LNCAP (cell line): Measurements from ENCODE around the gene MLF1.

Source experiments
- TF ChIP-seq, protein P1 (sequence below): fragments of 450-650 bp; IDR thresholded peaks from 2 replicates; pipeline ENCODE4 v1.5.1; 2017; ENCODE audit warnings: mild to moderate bottlenecking

MLF1 gene

DNA sequence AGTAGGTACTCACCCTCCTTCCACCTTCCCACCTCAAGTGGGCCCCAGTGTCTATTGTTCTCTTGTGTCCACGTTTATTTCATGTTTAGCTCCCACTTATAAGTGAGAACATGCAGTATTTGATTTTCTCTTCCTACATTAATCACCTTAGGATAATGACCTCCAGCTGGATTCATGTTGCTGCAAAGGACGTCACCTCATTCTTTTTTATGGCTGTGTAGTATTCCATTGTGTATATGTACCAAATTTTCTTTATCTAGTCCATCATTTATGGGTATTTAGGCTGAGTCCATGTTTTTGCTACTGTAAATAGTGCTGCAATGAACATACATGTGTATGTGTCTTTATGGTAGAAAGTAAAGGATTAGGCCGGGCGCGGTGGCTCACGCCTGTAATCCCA, 5.9 kb upstream of the MLF1 start:
- TF ChIP-seq, protein P1, sequence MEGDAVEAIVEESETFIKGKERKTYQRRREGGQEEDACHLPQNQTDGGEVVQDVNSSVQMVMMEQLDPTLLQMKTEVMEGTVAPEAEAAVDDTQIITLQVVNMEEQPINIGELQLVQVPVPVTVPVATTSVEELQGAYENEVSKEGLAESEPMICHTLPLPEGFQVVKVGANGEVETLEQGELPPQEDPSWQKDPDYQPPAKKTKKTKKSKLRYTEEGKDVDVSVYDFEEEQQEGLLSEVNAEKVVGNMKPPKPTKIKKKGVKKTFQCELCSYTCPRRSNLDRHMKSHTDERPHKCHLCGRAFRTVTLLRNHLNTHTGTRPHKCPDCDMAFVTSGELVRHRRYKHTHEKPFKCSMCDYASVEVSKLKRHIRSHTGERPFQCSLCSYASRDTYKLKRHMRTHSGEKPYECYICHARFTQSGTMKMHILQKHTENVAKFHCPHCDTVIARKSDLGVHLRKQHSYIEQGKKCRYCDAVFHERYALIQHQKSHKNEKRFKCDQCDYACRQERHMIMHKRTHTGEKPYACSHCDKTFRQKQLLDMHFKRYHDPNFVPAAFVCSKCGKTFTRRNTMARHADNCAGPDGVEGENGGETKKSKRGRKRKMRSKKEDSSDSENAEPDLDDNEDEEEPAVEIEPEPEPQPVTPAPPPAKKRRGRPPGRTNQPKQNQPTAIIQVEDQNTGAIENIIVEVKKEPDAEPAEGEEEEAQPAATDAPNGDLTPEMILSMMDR, result no peak

DNA sequence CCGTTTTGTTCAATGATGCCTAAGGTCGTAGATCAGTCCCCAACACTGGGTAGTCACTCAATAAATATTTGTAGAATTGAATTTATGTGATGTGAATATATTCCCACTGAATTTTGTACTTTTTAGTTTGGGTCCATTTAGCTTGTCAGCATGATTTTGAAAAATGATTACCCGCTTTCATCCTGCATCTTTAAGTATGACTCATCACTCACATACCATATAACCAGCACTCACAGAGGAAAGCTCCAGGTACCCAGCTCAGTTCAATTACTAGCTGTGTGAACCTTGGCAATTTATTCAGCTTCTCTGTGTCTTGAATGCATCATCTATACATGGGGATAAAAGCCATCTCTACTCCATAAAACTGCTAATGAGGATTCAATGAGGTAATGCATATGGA, 2.2 kb upstream of the MLF1 start:
- TF ChIP-seq, protein P1, result no peak

DNA sequence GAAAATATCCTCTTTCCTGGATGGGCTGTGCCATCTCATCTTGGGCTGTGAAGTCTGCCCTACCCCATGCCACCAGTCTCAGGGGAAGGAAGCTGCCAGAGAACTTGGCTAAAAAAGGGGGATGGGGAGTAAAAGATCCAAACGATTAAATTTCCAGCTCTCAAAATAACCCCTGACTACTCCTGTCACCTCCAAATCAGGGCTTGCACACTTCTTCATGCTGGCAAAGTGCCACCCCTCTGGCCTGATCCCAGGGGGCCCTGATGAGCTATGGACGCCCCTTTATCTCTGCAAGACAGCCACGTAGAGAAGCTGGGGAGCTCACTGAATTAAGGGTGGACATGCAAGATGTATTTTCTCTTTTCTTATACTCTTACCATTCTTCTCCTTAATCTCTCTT, 1.2 kb upstream of the MLF1 start:
- TF ChIP-seq, protein P1, result no peak

DNA sequence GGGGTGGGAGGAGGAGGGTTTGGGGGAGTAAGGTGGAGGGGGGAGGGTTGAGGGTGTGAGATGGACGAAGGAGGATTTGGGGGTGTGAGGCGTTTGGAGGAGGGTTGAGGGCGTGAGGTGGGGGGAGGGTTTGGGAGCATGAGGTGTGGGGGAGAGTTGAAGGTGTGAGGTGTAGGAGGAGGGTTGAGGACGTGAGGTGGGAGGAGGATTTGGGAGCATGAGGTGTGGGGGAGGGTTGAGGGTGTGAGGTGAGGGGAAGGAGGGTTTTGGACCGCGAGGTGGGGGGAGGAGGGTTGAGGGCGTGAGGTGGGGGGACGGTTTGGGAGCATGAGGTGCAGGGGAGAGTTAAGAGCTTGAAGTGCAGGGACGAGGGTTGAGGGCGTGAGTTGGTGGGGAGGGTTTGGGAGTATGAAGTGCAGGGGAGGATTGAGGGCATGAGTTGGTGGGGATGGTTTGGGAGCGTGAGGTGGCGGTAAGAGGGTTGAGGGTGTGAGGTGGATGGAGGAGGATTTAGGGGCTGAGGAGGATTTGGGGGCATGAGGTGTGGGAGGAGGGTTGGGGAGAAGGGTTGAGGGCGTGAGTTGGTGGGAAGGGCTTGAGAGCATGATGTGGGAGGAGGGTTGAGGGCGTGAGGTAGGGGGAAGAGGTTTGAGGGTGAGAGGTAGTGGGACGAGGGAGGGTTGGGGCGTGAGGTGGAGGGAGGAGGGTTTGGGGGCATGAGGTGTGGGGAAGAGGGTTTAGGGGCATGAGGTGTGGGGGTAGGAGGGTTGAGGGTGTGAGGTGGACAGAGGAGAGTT, 1.2 kb downstream of the MLF1 start:
- TF ChIP-seq, protein P1, result no peak

DNA sequence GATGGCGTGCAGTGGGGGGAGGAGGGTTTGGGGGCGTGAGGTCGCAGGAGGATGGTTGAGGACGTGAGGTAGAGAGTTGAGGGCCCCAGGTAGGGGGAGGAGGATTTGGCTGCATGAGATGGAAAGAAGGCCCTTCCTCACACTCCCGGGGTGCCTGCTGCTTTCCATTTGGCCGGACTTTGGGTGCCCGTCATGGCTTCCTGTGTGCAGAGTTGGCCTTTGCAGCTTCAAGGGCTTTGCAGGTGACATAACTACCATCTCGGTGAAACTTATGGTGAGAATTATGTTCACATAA, 1.7 kb downstream of the MLF1 start:
- TF ChIP-seq, protein P1, result no peak

DNA sequence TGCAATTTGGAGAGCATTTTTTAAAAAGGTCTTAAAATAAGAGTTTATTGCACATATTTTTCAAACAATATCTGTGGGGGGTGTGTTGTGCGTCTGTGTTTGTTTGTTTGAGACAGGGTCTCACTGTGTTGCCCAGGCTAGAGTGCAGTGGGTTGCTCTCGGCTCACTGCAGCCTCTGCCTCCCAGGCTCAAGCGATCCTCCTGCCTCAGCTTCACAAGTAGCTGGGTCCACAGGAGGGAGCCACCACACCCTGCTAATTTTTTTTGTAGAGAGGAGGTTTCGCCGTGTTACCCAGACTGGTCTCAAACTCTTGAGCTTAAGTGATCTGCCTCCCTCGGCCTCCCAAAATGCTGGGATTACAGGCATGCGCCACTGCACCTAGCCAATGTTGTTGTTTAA, 2.7 kb downstream of the MLF1 start:
- TF ChIP-seq, protein P1, result no peak

DNA sequence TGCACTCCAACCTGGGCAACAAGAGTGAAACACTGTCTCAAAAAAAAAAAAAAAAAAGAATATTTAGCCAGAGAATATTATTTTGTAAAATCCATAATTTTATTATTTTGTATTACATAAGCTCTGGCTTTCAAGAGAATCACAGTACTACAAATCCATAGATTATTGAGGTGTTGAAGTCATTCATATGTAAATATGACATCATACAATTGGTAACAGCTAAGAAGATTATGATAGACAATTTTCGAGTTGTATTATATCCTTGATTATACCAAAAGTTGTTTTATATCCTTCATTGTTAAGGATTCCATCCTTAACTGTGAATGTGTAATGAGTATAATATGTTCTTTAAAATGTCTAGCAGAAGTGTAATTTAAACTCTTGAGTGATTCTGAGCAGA, 3.7 kb downstream of the MLF1 start:
- TF ChIP-seq, protein P1, result no peak

DNA sequence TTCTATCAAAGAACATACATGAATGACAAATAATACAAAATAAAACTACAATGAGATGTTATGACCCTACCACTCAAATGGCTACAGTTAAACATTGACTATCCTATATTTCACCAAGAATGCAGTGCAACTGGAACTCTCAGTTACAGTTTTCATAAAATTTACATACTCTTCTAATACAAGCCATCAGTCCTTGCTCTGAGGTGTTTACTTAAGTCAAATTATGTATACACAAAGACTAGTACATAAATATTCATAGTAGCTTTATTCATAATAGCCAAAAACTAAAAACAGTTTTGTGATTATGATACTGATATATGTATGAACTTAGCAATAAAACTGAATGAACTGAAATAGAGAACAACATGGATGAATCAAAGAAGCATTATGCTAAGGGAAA, 19.2 kb downstream of the MLF1 start:
- TF ChIP-seq, protein P1, result no peak
